Measurements from ENCODE around the gene ERICH3.

ERICH3 gene

DNA sequence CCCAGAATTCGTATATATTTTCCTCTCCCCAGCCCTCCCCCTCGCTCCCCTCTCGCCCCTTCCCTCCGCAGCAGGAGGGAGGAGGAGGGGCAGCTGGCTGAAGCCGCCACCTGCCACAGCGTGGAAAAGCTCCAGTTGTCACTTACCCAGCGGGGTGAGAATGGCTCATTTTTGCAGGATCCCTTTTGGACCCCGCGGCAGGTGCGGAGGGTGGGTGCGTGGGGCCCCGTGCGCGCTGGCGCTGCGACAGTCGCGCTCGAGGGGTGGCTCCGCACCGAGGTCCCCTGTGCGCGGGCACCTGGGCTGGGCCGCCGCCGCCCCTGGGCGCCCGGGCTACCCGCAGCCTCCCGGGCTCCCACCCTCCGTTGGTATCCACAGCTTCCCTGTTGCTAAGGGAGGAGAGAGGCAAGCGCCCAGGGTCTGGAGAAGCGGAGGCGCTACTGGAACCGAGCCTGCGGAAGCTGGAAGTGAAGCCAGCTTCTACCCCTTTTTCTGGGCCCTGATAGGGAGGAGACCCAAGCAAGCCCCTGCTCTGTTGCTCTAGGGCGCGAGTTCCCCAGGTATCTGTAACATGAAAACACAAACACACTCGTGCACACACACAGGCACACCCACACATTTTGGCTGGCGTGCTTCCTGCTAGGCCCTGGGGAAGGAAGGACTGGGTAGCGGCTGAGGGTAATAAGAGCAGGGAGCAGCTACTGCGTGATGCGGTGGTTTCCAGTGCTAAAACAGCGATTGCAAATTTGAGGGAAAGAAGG lies at the start of gene ERICH3:
Gene ERICH3 (minus strand): TSS at position 442 of the 761 bp plus-strand sequence. CDS start 273 bp downstream, at position 169.
- no peak for DNase-seq

- DNase-seq = no peak
Observed at GRCh38 chr1:74717626-74718025, 44.0 kb upstream of the ERICH3 start.

DNA sequence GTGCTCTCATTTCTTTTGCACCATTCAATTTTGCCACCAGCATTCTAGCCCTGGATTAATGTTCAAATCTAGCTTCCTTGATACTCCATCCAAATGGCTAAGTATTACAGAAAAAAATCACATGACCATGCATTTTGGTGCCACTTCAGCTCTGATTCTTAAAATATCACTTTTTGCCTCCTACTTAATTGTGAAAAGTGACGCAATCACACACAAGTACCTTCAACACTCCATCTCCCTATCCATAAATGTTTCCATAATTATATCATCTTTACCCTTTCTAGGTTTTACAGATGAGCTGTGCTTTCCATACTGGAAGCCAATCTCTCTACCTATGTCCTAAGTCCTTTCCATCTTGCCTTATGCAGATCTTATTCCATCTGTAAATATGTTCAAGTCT lies 43.2 kb upstream of the ERICH3 start:
- no peak for DNase-seq

GRCh38 chr1:74715806-74716205 lies 42.2 kb upstream of the ERICH3 start:
- no peak for DNase-seq

DNA sequence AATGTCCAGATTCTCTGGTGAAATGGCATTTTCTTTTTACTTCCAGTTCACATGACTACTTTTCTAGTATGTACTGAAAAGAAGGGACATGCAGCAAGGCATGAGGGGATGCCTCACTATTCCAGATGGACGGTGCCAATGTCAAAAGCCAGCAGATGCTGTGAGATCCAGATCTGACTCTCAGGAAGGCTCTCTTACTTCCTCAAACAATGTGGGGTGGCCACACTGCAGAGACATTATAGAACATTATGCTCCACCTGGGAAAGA lies 41.6 kb upstream of the ERICH3 start:
- no peak for DNase-seq

DNA sequence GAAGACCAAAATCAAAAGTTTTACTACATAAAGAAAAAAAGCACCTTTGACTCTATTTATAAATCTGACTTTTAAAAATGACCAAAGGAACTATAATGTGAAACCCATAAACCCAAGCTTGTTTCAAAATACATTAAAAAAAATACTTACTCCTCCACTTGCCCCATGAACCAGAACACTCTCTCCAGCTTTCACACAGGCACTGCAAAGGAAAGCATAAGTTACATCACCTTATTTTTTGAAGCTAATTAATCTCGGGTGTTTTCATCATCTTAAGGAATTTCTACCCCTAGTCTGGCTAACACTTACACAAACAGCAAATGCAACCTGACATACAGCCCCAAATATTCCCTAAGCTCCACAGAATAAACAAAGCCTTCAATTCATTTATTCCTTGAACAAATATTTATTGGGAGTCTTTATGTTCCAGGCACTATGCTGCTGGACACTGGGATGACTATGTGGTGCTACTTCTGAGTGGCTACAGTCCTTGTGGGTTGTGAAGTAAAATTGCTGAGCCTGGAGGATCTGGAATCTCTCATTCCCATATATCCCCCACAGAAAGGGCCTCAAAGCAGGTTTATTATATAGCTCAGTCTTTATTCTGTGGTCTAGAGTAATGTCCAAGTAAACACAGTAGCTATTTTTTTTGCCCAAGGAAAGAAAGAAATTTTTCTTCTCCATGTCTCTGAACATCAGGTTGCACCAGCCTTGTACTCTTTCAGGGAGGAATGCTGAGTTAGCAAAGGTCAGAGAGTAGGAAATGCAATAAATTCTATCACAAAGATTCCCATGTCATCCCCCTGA lies 41.0 kb upstream of the ERICH3 start:
- DNase-seq = no peak

DNA sequence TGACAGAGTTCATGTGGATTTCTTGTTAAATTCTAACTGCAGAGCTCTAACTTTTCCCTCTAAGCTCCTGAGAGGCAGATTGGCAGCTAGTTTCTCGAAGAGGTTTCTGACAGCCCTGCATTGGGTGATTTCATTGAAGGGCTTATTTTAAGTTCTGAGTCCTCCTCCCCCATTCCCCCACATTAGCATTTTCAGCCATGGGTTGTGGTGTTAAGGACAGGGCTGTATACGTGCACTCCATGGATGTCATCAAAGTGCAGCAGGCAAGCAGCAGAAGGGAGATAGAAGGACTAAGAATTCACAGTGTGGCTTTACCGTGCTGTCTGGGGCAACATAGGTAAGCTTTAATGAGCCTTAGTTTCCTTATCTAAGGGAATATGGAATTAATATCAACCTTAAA lies 40.3 kb upstream of the ERICH3 start:
- no peak for DNase-seq

GRCh38 chr1:74712881-74713280 lies 39.3 kb upstream of the ERICH3 start:
- DNase-seq = no peak

DNA sequence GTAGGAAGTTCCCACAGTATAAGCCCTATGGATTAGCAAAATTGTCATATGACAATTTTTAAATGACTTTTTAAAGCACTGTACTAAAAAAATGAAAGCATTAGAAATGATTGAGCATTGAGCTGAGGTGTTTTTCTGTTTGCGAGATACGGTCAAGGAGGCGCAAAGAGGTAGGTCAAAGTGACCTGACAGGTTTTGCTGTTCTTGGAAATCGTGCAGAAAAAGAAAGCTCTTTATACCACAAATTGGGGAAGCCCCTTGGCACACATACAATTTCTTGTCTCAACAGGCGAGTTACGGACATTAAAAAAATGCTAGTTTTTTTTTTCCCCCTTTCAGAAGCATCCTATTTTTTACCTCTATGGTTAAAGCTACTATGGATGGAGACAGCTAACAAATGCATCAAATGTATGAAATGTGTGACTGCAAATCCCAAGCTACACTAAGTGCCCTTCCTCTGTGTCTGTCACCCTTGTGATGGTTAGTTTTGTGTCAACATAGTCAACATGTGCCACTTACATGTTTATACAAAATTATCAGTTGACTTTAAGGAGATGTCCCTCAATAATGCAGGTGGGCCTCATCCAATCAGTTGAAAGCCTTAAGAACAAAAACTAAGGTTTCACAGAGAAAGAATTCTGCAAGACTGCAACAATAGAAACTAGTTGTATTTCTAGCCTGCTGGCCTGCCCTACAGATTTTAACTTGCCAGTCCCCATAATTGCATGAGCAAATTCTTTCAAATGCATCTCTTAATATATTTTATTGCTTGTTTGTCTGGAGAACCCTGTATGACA lies 30.0 kb upstream of the ERICH3 start:
- no peak for DNase-seq

DNA sequence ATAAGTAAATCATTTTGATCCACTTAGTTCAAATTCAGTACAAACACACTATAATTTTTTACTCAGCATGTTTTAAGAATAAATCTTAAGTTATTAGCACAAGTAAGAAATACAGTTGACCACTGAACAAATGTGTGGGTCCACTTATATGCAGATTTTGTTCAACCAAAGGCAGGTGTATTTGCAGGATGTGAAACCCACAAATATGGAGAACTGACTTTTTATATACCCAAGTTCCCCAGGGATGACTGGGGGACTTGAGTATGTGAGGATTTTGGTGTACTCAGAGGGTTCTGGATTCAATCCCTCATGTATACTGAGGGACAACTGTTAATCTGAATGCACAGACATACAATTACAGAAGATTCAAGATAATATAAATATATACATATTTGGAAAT lies 25.7 kb upstream of the ERICH3 start:
- DNase-seq = no peak

GRCh38 chr1:74697832-74698231 lies 24.2 kb upstream of the ERICH3 start:
- DNase-seq = no peak

DNA sequence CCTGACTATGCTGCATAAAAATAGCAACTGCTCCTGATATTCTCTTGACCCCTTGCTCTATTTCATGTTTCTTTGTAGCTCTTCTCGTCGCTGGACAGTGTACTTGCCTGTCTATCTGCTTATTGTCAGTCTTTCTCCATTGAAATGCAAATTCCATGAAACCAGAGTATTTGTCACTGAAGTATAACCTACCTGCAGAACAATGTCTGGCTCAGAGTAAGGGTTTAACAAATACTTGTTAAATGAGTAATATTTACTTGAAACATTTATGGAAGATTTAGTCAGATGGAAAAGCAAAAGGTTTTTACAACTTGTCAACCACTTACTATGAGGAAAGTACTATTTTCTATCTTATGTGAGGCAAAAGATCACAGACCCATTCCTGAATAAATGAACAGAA lies 19.9 kb upstream of the ERICH3 start:
- no peak for DNase-seq

GRCh38 chr1:74690909-74691308 lies 17.3 kb upstream of the ERICH3 start:
- DNase-seq = peak; percentile 8

- no peak for DNase-seq
Observed at GRCh38 chr1:74690364-74690696, 16.7 kb upstream of the ERICH3 start.

DNA sequence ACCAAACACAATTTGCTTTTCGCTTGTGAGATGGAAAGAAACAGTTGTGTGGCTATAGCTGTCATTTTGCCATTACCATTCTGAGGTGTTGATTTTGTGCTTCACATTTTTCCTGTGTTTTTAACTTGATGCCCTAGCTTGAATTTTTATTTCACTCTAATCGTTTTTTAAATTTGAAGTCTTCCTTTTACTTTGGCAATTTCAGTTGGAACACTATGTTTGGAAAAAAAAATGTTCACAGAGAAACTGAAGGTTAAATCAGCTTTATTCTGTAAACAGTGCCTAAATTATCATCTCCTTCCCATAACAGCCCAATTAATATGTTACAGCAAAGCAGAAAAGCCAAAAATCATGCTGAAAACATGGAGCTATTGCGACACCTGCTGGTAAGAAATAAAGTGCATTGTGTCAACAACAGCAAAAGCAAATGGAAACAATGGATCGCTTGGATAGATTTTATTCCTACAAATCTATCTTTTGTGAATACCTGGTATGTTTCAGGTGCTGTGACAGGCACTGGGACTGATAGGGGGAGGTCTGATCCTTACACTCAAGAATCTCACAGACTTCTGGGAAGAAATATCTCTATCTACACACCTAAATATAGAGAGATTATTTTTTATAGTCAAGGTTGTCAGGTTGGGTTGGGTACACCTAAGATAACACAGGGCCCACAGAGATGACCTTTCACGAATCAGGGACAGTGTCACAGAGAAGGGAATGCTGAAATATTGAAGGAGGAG lies 16.2 kb upstream of the ERICH3 start:
- peak; percentile 40 for DNase-seq

DNA sequence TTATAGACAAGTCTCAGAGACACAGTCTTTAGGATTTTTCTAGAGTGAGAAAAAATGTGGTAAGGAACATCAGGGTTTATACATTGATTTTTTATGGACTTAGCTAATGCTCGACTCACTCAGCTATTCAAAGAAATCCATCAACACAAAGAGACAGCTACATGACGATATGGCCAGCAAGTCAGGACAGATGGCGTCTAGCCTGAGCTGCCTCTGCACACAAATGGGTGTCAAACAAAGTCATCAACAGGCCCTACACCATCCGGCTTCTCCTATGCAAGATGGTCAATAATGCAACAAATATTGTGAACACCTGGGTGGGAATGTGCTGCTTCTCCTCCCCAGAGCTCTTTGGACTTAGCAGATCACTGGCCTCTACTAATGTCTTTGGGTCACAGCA lies 13.3 kb upstream of the ERICH3 start:
- DNase-seq = no peak

- DNase-seq = no peak
Observed at GRCh38 chr1:74684301-74684700, 10.7 kb upstream of the ERICH3 start.

DNA sequence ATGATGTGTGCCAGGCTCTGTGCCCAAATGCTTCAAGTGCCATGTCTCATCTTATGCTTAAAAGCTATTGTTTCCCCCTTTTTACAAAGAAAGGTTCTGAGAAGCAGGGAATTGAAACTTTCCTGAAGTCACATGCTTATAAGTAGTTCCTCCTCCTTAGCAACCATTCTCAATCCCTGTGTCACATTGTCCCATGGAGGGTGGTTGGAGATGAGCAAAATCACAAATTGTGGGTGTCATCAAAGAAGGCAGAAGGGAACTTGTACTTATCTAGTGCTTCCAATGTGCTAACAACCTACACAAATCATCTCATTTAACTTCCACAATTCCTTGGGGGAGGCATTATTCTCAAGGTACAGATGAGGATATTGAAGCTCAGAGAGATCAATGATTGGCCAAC lies 10.1 kb upstream of the ERICH3 start:
- DNase-seq = no peak

- no peak for DNase-seq
Observed at GRCh38 chr1:74681851-74682250, 8.3 kb upstream of the ERICH3 start.

DNA sequence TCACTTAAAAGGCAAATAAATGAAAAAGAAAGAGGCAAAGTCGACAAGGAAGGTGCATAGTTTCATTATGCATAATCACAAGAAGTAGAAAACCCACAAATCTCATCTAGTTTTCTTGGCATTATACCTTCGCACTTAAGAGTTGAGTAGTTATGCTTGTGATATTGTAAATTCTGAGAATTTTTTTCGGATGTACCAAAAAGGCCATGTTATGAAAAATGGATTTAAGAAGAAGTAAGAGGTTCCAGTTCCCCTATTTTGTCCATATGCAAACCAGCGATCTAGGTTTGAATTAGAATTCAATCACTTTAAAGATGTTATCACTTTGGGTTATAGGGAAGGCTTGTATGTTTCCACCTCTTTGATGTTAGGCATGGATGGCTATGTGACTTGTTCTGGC lies 7.9 kb upstream of the ERICH3 start:
- DNase-seq = no peak

GRCh38 chr1:74681001-74681400 lies 7.4 kb upstream of the ERICH3 start:
- no peak for DNase-seq

GRCh38 chr1:74679811-74680210 lies 6.2 kb upstream of the ERICH3 start:
- DNase-seq = no peak

DNA sequence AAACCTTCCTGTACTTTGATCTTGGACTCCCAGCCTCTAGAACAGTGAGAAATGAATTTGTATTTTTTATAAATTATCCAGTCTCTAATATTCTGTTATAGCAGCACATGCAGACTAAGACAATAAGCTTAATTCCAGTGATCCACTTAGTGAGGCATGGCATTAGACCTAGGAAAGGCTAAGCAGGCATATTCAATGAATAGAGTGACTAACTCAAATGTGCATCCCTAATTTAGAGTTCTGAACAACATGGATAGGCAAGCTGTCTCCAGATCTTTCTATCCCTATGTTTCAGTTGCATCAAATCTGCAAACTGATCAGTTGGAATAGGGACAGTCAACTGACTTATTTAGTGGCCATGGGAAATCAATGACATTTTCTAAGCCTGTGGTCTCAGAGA lies 4.3 kb upstream of the ERICH3 start:
- no peak for DNase-seq
